Measurements from ENCODE around the gene PLA2G2D. TPM values are rescaled to one million over a fixed set of nuclear protein-coding genes. Genes with fewer than 3 reads are reported as not detected.

Gene PLA2G2D
- total RNA-seq, 3 donors from 2014 or later (not counting 1 experiment from before 2014, with no cell fraction given): not detected

- Histone ChIP-seq H3K4me1 (ENCODE audit: control insufficient read depth, insufficient read depth, low read length) (peaks cover 17% of the 10 kb centered on the region), H3K9me3 (ENCODE audit: control insufficient read depth, insufficient read depth, low read length) (no peaks in the 10 kb centered on the region), H3K27ac (ENCODE audit: low read length) (no peak overlapping the region), H3K4me3 (ENCODE audit: low read length) (no peak overlapping the region), H3K27me3 (ENCODE audit: control insufficient read depth, insufficient read depth, low read length) (peaks cover 2% of the 10 kb centered on the region), H3K36me3 (ENCODE audit: control insufficient read depth, insufficient read depth, low read length) (no peaks in the 10 kb centered on the region)
- DNase-seq (no peak), ATAC-seq (no peak)
- Mint-ChIP-seq H3K9me3 (no peaks in the 10 kb centered on the region), H3K4me1 (peaks cover 33 to 42% of the 10 kb centered on the region in 2 donors), H3K27me3 (ENCODE audit: low read depth in 2 of 2) (peaks cover 35 to 38% of the 10 kb centered on the region in 2 donors), H3K4me3 (no peak overlapping the region), H3K27ac (no peak overlapping the region), H3K36me3 (no peaks in the 10 kb centered on the region)
- TF ChIP-seq, protein P1, sequence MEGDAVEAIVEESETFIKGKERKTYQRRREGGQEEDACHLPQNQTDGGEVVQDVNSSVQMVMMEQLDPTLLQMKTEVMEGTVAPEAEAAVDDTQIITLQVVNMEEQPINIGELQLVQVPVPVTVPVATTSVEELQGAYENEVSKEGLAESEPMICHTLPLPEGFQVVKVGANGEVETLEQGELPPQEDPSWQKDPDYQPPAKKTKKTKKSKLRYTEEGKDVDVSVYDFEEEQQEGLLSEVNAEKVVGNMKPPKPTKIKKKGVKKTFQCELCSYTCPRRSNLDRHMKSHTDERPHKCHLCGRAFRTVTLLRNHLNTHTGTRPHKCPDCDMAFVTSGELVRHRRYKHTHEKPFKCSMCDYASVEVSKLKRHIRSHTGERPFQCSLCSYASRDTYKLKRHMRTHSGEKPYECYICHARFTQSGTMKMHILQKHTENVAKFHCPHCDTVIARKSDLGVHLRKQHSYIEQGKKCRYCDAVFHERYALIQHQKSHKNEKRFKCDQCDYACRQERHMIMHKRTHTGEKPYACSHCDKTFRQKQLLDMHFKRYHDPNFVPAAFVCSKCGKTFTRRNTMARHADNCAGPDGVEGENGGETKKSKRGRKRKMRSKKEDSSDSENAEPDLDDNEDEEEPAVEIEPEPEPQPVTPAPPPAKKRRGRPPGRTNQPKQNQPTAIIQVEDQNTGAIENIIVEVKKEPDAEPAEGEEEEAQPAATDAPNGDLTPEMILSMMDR (IDR thresholded peaks at IDR 0.05): no peak
- WGBS (ENCODE audit: insufficient coverage): 88% methylated on average over 5 of the region's 5 CpGs
- intact Hi-C loops (cut with micrococcal nuclease): no loop called here
These were observed 40.6 kb downstream of the PLA2G2D start for GRCh38 chr1:20078711-20079110.

DNA sequence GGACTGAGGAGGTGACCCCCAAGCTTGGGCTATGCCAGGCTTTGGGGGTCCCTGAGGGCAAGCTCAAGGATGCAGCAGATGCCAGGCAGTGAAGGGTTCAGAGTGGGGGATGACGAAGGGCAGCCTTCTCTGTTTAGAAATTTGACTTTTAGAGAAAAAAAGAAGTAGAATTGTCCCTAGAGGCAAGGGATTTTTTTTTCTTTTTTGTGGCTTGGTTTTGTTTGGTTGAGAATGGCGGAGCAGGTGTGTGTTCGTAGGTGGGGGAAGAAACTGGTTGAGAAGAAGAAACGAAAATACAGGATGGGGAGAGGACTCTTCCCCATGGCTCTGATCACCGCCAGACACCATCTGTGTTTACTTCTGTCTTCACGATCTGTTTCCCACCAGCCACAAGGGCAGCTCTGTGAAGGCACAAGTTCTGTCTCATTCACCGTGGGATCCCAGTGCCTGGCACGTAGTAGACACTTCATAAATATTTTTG lies 41.1 kb downstream of the PLA2G2D start:
- 26% methylated on average over 8 of the region's 8 CpGs for WGBS (ENCODE audit: insufficient coverage)

GRCh38 chr1:20076710-20077461 lies 42.5 kb downstream of the PLA2G2D start:
- ATAC-seq (no peak), DNase-seq (no peak)
- Histone ChIP-seq H3K9me3 (ENCODE audit: control insufficient read depth, insufficient read depth, low read length) (no peaks in the 10 kb centered on the region), H3K4me3 (ENCODE audit: low read length) (no peak overlapping the region), H3K27ac (ENCODE audit: low read length) (no peak overlapping the region), H3K27me3 (ENCODE audit: control insufficient read depth, insufficient read depth, low read length) (peaks cover 2% of the 10 kb centered on the region), H3K36me3 (ENCODE audit: control insufficient read depth, insufficient read depth, low read length) (no peaks in the 10 kb centered on the region), H3K4me1 (ENCODE audit: control insufficient read depth, insufficient read depth, low read length) (peaks cover 17% of the 10 kb centered on the region)
- H3K4me3 Mint-ChIP-seq: no peak overlapping the region
- H3K27me3 Mint-ChIP-seq (ENCODE audit: low read depth in 2 of 2): peaks cover 28 to 35% of the 10 kb centered on the region in 2 donors
- H3K9me3 Mint-ChIP-seq: no peaks in the 10 kb centered on the region
- intact Hi-C loops (cut with micrococcal nuclease): no loop called here
- no peaks in the 10 kb centered on the region for H3K36me3 Mint-ChIP-seq
- peaks cover 28 to 34% of the 10 kb centered on the region in 2 donors for H3K4me1 Mint-ChIP-seq
- no peak overlapping the region for H3K27ac Mint-ChIP-seq
- WGBS (ENCODE audit: insufficient coverage): 86% methylated on average over 5 of the region's 5 CpGs
- TF ChIP-seq, protein P1 (IDR thresholded peaks at IDR 0.05): no peak

More for the DNA sequence above, 41.1 kb downstream of the PLA2G2D start:
- TF ChIP-seq, protein P1 (IDR thresholded peaks at IDR 0.05): no peak
- DNase-seq (no peak), ATAC-seq (no peak)
- no peak overlapping the region for H3K27ac Mint-ChIP-seq
- H3K27me3 Mint-ChIP-seq (ENCODE audit: low read depth in 2 of 2): peaks cover 35 to 36% of the 10 kb centered on the region in 2 donors
- no peaks in the 10 kb centered on the region for H3K9me3 Mint-ChIP-seq
- no peaks in the 10 kb centered on the region for H3K36me3 ChIP-seq (ENCODE audit: control insufficient read depth, insufficient read depth, low read length)
- H3K27me3 ChIP-seq (ENCODE audit: control insufficient read depth, insufficient read depth, low read length): peaks cover 2% of the 10 kb centered on the region
- no peak overlapping the region for H3K27ac ChIP-seq (ENCODE audit: low read length)
- no peak overlapping the region for H3K4me3 Mint-ChIP-seq
- H3K4me3 ChIP-seq (ENCODE audit: low read length): no peak overlapping the region
- H3K9me3 ChIP-seq (ENCODE audit: control insufficient read depth, insufficient read depth, low read length): no peaks in the 10 kb centered on the region
- no peaks in the 10 kb centered on the region for H3K36me3 Mint-ChIP-seq
- peaks cover 17% of the 10 kb centered on the region for H3K4me1 ChIP-seq (ENCODE audit: control insufficient read depth, insufficient read depth, low read length)
- intact Hi-C loops (cut with micrococcal nuclease): no loop called here
- peaks cover 33 to 42% of the 10 kb centered on the region in 2 donors for H3K4me1 Mint-ChIP-seq
